ENCODE results near the gene C1GALT1.

DNA sequence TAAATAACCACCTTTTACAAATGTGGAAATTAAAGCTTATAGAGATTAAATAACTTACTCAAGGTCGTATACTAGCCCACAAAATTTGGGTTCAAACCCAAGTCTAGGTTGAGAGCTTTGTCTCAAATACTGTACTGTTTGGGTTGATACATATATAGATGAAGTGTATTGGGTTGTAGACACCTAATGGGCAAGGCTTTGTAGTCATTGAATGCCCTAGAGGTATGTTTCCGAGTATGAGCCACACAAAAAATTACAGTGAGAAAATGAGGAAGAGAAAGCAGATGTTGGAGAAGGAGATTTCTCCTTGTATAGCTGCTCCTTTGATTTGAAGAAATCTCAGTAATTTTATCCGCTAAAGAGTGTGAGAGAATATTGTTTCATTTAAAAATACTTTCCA lies 60.6 kb downstream of the C1GALT1 start:
- TF ChIP-seq CTCF (IDR thresholded peaks at IDR 0.05) (no peak), POLR2A (IDR thresholded peaks at IDR 0.05) (no peak)

All from vagina (tissue), 2 donors.